Uterus (tissue), 4 donors: ENCODE data around the gene CDK19. TPM values are rescaled to one million over a fixed set of nuclear protein-coding genes. Genes with fewer than 3 reads are reported as not detected.
"Not testable (repeated sequence)": the region's sequence is repeated elsewhere in the genome, so short reads cannot be mapped to it uniquely, and the experiment has no call there.

Experiments used
- DNase-seq, 2 donors: peaks; one replicate each; pipeline ENCODE4 v3.0.0-alpha.2; 2019 to 2020
- H3K27ac ChIP-seq, 2 donors: fragments of 200-600 bp; sonication (generic); 1 replicate in 1 of 2; 2 replicates in 1 of 2; pipeline ENCODE4 v1.5.1; 2016 to 2018
- H3K27me3 ChIP-seq, 2 donors: fragments of 200-600 bp; sonication (generic); one replicate each; pipeline ENCODE4 v1.5.1; 2018 to 2019; ENCODE audit warnings: control low read depth in 1 of 2
- H3K36me3 ChIP-seq, 2 donors: fragments of 200-600 bp; sonication (generic); one replicate each; pipeline ENCODE4 v1.5.1; 2019; ENCODE audit warnings: control low read depth in 1 of 2
- H3K4me1 ChIP-seq, 2 donors: fragments of 200-600 bp; sonication (generic); one replicate each; pipeline ENCODE4 v1.5.1; 2018 to 2019; ENCODE audit warnings: control low read depth in 1 of 2
- H3K4me3 ChIP-seq, 2 donors: fragments of 200-600 bp; sonication (generic); 1 replicate in 1 of 2; 2 replicates in 1 of 2; pipeline ENCODE4 v1.5.1; 2018 to 2019; ENCODE audit warnings: mild to moderate bottlenecking in 1 of 2
- H3K9me3 ChIP-seq, 2 donors: fragments of 200-600 bp; sonication (generic); one replicate each; pipeline ENCODE4 v1.5.1; 2019; ENCODE audit warnings: control low read depth in 1 of 2
- POLR2A ChIP-seq, 2 donors: fragments of 450-650 bp; IDR thresholded peaks; one replicate each; pipeline ENCODE4 v1.6.1; 2016; ENCODE audit warnings: antibody characterized with exemption in 2 of 2, mild to moderate bottlenecking in 1 of 2, moderate library complexity in 1 of 2
- intact Hi-C: fragments of 100-400 bp; cut with DNase I; formaldehyde crosslinking; loops from one replicate; pipeline ENCODE4 v1.15.1; 2023; ENCODE audit warnings: low total_unique reads
- total RNA-seq, 4 donors: library from RNA; depleted of rRNA in 3 of 4; stranded (reverse); fragments of >200 nt in 3 of 4; gene quantifications; one replicate each; pipeline versions ENCODE4 v1.1.0 to v1.2.4, GENCODE V29; 2014 to 2023
- TF ChIP-seq, protein P1 (sequence below), 4 experiments: fragments of 200-600 bp in 2 of 4; fragments of 450-650 bp in 2 of 4; sonication (generic) in 2 of 4; IDR thresholded peaks; one replicate each; pipeline ENCODE4 v1.5.1; 2016 to 2019; ENCODE audit warnings: antibody characterized with exemption in 4 of 4, mild to moderate bottlenecking in 2 of 4, moderate library complexity in 1 of 4
- donor health status: DM: yes; HTN: yes; CAD: no.

CDK19 gene
- total RNA-seq, 4 donors from 2014 or later = 1.0 to 34.3 (median 12.9) TPM

DNA sequence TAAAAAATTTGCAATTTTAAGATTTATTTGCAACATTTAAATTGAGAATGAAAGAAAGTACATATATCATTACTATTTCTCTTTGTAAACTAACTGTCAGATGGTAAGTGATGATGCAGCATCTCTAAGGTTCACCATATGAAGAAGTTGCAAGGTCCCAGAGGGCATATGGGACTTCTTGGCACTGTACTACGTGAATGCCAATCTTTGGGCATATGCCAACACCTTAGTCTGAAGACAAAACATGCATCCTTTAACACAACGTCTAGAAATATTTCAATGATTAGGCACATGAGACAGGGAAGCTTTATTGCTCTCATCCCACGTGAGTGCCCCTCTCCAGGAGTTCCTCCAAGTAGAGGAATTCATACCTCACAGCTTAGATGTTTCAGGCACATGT, 66.8 kb downstream of the CDK19 start:
- intact Hi-C loops = no loop called here
- Histone ChIP-seq H3K36me3 (no peaks in the 10 kb centered on the region), H3K4me1 (no peaks in the 10 kb centered on the region), H3K4me3 (no peak overlapping the region), H3K27me3 (no peaks in the 10 kb centered on the region), H3K27ac (no peak overlapping the region), H3K9me3 (no peaks in the 10 kb centered on the region)
- DNase-seq = no peak
- no peak for TF ChIP-seq POLR2A (IDR thresholded peaks at IDR 0.05)
- TF ChIP-seq, protein P1, sequence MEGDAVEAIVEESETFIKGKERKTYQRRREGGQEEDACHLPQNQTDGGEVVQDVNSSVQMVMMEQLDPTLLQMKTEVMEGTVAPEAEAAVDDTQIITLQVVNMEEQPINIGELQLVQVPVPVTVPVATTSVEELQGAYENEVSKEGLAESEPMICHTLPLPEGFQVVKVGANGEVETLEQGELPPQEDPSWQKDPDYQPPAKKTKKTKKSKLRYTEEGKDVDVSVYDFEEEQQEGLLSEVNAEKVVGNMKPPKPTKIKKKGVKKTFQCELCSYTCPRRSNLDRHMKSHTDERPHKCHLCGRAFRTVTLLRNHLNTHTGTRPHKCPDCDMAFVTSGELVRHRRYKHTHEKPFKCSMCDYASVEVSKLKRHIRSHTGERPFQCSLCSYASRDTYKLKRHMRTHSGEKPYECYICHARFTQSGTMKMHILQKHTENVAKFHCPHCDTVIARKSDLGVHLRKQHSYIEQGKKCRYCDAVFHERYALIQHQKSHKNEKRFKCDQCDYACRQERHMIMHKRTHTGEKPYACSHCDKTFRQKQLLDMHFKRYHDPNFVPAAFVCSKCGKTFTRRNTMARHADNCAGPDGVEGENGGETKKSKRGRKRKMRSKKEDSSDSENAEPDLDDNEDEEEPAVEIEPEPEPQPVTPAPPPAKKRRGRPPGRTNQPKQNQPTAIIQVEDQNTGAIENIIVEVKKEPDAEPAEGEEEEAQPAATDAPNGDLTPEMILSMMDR (IDR thresholded peaks at IDR 0.05) = no peak

DNA sequence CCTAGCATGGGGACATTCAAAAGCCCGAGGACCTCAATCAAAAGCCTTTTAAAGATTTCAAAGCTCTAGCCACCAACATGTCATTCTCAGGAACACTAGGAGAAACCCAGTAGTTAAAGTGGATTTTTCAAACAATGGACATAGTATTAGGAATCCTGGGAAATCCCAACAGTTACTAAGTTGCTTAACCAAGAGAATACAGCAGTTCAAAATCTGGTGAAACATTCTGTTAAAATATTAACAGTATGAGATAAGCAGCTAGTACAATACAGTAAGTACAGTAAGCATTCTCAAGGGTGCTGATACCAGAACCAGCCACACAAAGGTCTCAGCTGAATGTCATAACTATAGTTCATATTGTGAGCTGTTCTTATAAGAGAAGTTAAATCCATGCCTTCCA, 68.6 kb downstream of the CDK19 start:
- no peak overlapping the region for H3K27ac ChIP-seq
- TF ChIP-seq, protein P1 (IDR thresholded peaks at IDR 0.05) = no peak
- no peak for TF ChIP-seq POLR2A (IDR thresholded peaks at IDR 0.05)
- intact Hi-C loops = no loop called here
- DNase-seq = no peak
- H3K4me3 ChIP-seq = no peak overlapping the region
- H3K36me3 ChIP-seq = no peaks in the 10 kb centered on the region
- peaks cover 0 to 5% of the 10 kb centered on the region in 2 donors for H3K9me3 ChIP-seq
- no peaks in the 10 kb centered on the region for H3K27me3 ChIP-seq
- H3K4me1 ChIP-seq = no peaks in the 10 kb centered on the region

DNA sequence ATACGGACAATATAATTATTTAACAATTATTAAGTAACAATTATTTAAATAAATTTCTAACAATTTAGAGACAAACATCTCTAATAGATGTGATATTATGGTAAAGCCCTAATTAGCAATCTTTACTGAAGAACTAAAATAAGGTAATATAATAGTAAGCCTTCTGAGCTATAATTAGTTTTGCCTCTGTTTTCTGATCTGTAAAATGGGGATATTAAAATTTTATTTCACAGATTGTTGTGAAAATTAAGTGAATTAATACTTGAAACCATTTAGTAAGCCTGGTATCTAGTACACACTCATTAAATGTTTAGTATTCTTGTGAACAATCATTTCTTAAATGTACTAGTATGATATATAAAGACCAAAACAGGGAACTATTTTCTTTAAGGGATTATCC, 70.3 kb downstream of the CDK19 start:
- no peaks in the 10 kb centered on the region for H3K27me3 ChIP-seq
- H3K9me3 ChIP-seq = peaks cover 0 to 10% of the 10 kb centered on the region in 2 donors
- no peak overlapping the region for H3K4me3 ChIP-seq
- TF ChIP-seq, protein P1 (IDR thresholded peaks at IDR 0.05) = no peak
- intact Hi-C loops = no loop called here
- no peak overlapping the region for H3K27ac ChIP-seq
- no peak for DNase-seq
- H3K4me1 ChIP-seq = no peaks in the 10 kb centered on the region
- H3K36me3 ChIP-seq = no peaks in the 10 kb centered on the region

DNA sequence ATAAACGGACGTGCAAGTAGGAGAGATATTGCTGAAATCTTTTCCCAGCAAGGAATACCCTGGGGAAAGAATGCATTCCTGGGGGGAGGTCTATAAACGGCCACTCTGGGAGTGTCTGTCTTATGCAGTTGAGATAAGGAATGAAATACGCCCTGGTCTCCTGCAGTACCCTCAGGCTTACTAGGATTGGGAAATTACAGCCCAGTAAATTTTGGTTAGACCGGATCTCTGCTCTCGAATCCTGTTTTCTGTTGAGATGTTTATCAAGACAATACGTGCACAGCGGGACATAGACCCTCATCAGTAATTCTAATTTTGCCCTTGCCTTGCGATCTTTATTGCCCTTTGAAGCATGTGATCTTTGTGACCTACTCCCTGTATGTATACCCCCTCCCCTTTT, 72.7 kb downstream of the CDK19 start:
- DNase-seq, H3K4me3 ChIP-seq, H3K36me3 ChIP-seq, H3K27me3 ChIP-seq, intact Hi-C loops, H3K9me3 ChIP-seq, H3K4me1 ChIP-seq, H3K27ac ChIP-seq: not testable (repeated sequence)

DNA sequence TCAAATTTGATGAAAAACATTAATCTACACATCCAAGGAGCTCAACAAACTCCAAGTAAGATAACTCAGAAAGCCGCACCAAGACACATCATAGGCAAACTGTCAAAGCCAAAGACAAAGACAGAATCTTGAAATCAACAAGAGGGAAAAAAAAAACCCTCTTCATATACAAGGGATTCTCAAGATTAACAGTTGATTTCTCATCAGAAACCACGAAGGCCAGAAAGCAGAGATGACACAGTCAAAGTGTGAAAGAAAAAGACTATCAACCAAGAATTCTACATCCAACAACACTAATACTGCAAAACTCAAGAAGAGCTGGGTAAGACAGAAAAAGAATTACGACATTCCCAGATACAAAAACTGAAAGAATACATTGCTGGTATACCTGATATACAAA, 73.8 kb downstream of the CDK19 start:
- intact Hi-C loops = no loop called here
- TF ChIP-seq, protein P1 (IDR thresholded peaks at IDR 0.05) = no peak
- TF ChIP-seq POLR2A (IDR thresholded peaks at IDR 0.05) = no peak
- Histone ChIP-seq H3K27ac (no peak overlapping the region), H3K9me3 (peaks cover 0 to 10% of the 10 kb centered on the region in 2 donors), H3K27me3 (no peaks in the 10 kb centered on the region), H3K4me1 (no peaks in the 10 kb centered on the region), H3K4me3 (no peak overlapping the region), H3K36me3 (no peaks in the 10 kb centered on the region)
- no peak for DNase-seq

DNA sequence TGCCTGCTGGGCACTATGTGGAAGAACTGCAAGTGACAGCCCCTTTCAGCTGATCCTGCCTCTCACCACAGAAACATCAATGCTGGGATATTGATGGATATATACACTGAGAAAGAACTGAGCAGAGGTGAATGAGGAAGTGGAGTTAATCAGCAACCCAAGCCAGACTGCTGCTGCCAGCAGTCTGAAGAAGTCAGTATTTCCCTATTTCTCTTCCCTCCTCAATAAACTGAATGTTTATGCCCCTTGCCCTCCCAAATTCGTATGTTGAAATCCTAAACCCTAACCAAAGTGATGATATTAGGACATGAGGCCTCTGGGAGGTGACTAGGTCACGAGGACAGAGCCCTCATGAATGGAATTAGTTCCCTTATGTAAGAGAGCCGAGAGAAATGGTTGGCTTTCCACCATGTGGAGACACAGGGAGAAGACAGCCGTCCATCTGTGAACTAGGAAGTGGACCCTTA, 76.3 kb downstream of the CDK19 start:
- H3K4me1 ChIP-seq = no peaks in the 10 kb centered on the region
- H3K4me3 ChIP-seq = no peak overlapping the region
- H3K27me3 ChIP-seq = no peaks in the 10 kb centered on the region
- intact Hi-C loops = no loop called here
- no peak overlapping the region for H3K27ac ChIP-seq
- H3K9me3 ChIP-seq = peaks cover 0 to 10% of the 10 kb centered on the region in 2 donors
- TF ChIP-seq, protein P1 (IDR thresholded peaks at IDR 0.05) = no peak
- TF ChIP-seq POLR2A (IDR thresholded peaks at IDR 0.05) = no peak
- DNase-seq = no peak
- no peaks in the 10 kb centered on the region for H3K36me3 ChIP-seq
